Endodermal cell (in vitro differentiated cells): ENCODE data around the gene ABCD1. TPM values are rescaled to one million over a fixed set of nuclear protein-coding genes. Genes with fewer than 3 reads are reported as not detected.

Experiments
- DNase-seq: peaks from one replicate; pipeline ENCODE4 v3.0.0-alpha.2; 2017
- H3K27ac ChIP-seq: 2 replicates; pipeline ENCODE4 v1.5.1; 2013; ENCODE audit warnings: mild to moderate bottlenecking, low read depth, low read length, moderate library complexity
- H3K27me3 ChIP-seq: 2 replicates; pipeline ENCODE4 v1.6.1; 2013; ENCODE audit warnings: mild to moderate bottlenecking, low read length, moderate library complexity; ENCODE audit not compliant: insufficient read depth, control insufficient read depth, poor library complexity, severe bottlenecking
- H3K36me3 ChIP-seq: 2 replicates; pipeline ENCODE4 v1.7.0; 2013; ENCODE audit warnings: mild to moderate bottlenecking, low read length, moderate library complexity; ENCODE audit not compliant: control insufficient read depth, insufficient read depth
- H3K4me1 ChIP-seq: one replicate; pipeline ENCODE4 v1.7.0; 2013; ENCODE audit warnings: low read length; ENCODE audit not compliant: control insufficient read depth, insufficient read depth
- H3K4me3 ChIP-seq: 2 replicates; pipeline ENCODE4 v1.5.1; 2013; ENCODE audit warnings: mild to moderate bottlenecking, low read length, moderate library complexity
- H3K9ac ChIP-seq: 2 replicates; pipeline ENCODE4 v1.6.1; 2013; ENCODE audit warnings: mild to moderate bottlenecking, low read length, moderate library complexity; ENCODE audit not compliant: poor library complexity, severe bottlenecking; ENCODE audit errors: extremely low read depth
- H3K9me3 ChIP-seq: 2 replicates; pipeline ENCODE4 v1.6.1; 2013; ENCODE audit warnings: mild to moderate bottlenecking, low read length, moderate library complexity; ENCODE audit not compliant: control insufficient read depth
- H3K27ac Mint-ChIP-seq: 2 replicates; pipeline ENCODE4 v1.8.0; 2020; ENCODE audit warnings: mixed read lengths
- H3K27me3 Mint-ChIP-seq: 2 replicates; pipeline ENCODE4 v1.8.0; 2021; ENCODE audit warnings: mild to moderate bottlenecking, mixed read lengths; ENCODE audit not compliant: insufficient read depth
- H3K36me3 Mint-ChIP-seq: 2 replicates; pipeline ENCODE4 v1.8.0; 2020; ENCODE audit warnings: low read depth, mixed read lengths
- H3K4me1 Mint-ChIP-seq: 2 replicates; pipeline ENCODE4 v1.8.0; 2020; ENCODE audit warnings: mixed read lengths
- H3K4me3 Mint-ChIP-seq: 2 replicates; pipeline ENCODE4 v1.8.0; 2020; ENCODE audit warnings: mild to moderate bottlenecking, moderate library complexity, mixed read lengths
- H3K9me3 Mint-ChIP-seq: 2 replicates; pipeline ENCODE4 v1.8.0; 2020; ENCODE audit warnings: mild to moderate bottlenecking, mixed read lengths
- WGBS, 2 experiments: methylation state at CpG; one replicate each; pipeline versions ENCODE4 v1.1.5 to v1.1.7; 2013; ENCODE audit warnings: missing lambda C conversion rate in 2 of 2, mixed read lengths in 1 of 2; ENCODE audit not compliant: insufficient coverage in 1 of 2, insufficient read length in 1 of 2; 5-methylcytosine and 5-hydroxymethylcytosine counted together
- total RNA-seq, 2 donors: library from RNA; stranded (reverse); fragmentation: NEBNext Ultra II Directional in 1 of 2; extraction: Animal tissue kit (Norgen Biotek cat#: 25700) in 1 of 2; gene quantifications; 2 replicates in 1 of 2; 3 replicates in 1 of 2; pipeline ENCODE4 v1.2.1, GENCODE V29; 2021
- TF ChIP-seq, protein P1 (sequence below): fragments of 200-600 bp; sonication (generic); conservative IDR thresholded peaks from 2 replicates; pipeline ENCODE4 v1.5.0; 2021; ENCODE audit warnings: antibody characterized with exemption, mild to moderate bottlenecking

Gene ABCD1
- total RNA-seq, 2 donors from 2014 or later, result 17.9 to 18.2 TPM

DNA sequence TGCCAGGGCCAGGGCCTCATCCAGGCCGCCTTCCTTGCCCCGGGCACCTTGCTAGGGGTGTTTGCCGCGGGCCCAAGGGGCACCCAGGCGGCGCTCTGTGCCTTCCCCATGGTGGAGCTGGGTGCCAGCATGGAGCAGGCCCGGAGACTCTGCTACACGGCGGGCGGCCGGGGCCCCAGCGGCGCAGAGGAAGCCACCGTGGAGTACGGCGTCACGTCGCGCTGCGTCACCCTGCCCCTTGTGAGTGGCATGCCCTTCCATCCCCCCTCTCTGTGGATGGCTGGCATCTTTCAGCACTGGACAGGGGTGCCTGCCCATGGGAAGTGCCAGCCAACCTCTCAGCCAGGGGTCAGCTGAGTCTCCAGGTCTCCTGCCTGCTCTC lies 43.0 kb downstream of the ABCD1 start:
- DNase-seq, result no peak
- WGBS, 2 experiments, result 94% methylated on average over 6 to 20 of the region's 20 CpGs
- H3K9me3 Mint-ChIP-seq, result peaks cover 43% of the 10 kb centered on the region

GRCh38 chrX:153768311-153769157 lies 43.9 kb downstream of the ABCD1 start:
- Histone ChIP-seq H3K27ac (no peak overlapping the region), H3K9me3 (no peaks in the 10 kb centered on the region), H3K36me3 (no peaks in the 10 kb centered on the region), H3K27me3 (no peaks in the 10 kb centered on the region), H3K9ac (no peak overlapping the region), H3K4me3 (no peak overlapping the region), H3K4me1 (no peaks in the 10 kb centered on the region)
- Mint-ChIP-seq H3K27ac (no peak overlapping the region), H3K36me3 (no peaks in the 10 kb centered on the region), H3K4me1 (no peaks in the 10 kb centered on the region), H3K9me3 (peaks cover 37% of the 10 kb centered on the region), H3K27me3 (peaks cover 1% of the 10 kb centered on the region), H3K4me3 (no peak overlapping the region)
- 95 to 100% methylated on average over 2 to 19 of the region's 22 CpGs for WGBS, 2 experiments
- peak; percentile 56 for DNase-seq
- TF ChIP-seq, protein P1, sequence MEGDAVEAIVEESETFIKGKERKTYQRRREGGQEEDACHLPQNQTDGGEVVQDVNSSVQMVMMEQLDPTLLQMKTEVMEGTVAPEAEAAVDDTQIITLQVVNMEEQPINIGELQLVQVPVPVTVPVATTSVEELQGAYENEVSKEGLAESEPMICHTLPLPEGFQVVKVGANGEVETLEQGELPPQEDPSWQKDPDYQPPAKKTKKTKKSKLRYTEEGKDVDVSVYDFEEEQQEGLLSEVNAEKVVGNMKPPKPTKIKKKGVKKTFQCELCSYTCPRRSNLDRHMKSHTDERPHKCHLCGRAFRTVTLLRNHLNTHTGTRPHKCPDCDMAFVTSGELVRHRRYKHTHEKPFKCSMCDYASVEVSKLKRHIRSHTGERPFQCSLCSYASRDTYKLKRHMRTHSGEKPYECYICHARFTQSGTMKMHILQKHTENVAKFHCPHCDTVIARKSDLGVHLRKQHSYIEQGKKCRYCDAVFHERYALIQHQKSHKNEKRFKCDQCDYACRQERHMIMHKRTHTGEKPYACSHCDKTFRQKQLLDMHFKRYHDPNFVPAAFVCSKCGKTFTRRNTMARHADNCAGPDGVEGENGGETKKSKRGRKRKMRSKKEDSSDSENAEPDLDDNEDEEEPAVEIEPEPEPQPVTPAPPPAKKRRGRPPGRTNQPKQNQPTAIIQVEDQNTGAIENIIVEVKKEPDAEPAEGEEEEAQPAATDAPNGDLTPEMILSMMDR, result peak; percentile 53

More for the DNA sequence above, 43.0 kb downstream of the ABCD1 start:
- TF ChIP-seq, protein P1, result no peak
- Histone ChIP-seq H3K9me3 (no peaks in the 10 kb centered on the region), H3K27me3 (no peaks in the 10 kb centered on the region), H3K4me3 (no peak overlapping the region), H3K36me3 (no peaks in the 10 kb centered on the region), H3K4me1 (no peaks in the 10 kb centered on the region), H3K9ac (no peak overlapping the region), H3K27ac (no peak overlapping the region)
- Mint-ChIP-seq H3K4me3 (no peak overlapping the region), H3K36me3 (no peaks in the 10 kb centered on the region), H3K4me1 (no peaks in the 10 kb centered on the region), H3K27ac (no peak overlapping the region), H3K27me3 (peaks cover 5% of the 10 kb centered on the region)

DNA sequence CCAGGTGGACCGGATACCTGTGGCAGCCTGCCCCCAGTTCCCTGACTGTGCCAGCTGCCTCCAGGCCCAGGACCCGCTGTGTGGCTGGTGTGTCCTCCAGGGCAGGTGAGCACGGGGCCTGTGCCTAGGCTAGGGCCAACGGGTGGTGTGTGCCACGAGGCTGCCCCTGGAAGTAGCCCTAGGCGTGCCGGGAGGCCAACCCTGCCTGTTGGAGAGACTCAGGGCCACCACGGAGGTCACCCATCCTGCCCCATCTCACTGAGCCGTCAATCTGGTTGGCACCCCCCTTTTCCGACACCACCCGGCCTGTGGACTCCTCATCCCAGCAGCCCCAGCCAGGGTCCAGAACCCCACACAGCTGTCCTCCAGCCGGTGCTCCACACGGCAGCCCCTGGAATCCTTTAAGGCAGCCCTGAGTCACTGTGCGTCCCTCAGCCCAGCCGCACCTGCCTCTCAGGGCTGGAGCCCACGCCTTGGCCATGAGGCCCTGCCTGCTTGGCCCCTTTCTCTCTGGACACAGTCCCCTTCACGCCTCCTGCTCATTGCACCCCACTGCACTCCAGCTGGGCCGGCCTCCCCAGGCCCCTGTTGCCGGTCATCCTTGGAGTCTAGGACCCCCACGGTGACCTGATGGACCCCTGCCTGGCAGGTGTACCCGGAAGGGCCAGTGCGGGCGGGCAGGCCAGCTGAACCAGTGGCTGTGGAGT lies 44.7 kb downstream of the ABCD1 start:
- no peak overlapping the region for H3K9ac ChIP-seq
- TF ChIP-seq, protein P1, result no peak
- H3K27me3 ChIP-seq, result no peaks in the 10 kb centered on the region
- Mint-ChIP-seq H3K27me3 (no peaks in the 10 kb centered on the region), H3K27ac (no peak overlapping the region), H3K4me1 (no peaks in the 10 kb centered on the region), H3K9me3 (peaks cover 31% of the 10 kb centered on the region), H3K36me3 (no peaks in the 10 kb centered on the region), H3K4me3 (no peak overlapping the region)
- peak; percentile 29 for DNase-seq
- H3K9me3 ChIP-seq, result no peaks in the 10 kb centered on the region
- no peaks in the 10 kb centered on the region for H3K36me3 ChIP-seq
- no peak overlapping the region for H3K4me3 ChIP-seq
- H3K27ac ChIP-seq, result no peak overlapping the region
- H3K4me1 ChIP-seq, result no peaks in the 10 kb centered on the region
- 88 to 93% methylated on average over 6 to 23 of the region's 23 CpGs for WGBS, 2 experiments
